ENCODE measurements around the gene TUBB. TPM values are rescaled to one million over a fixed set of nuclear protein-coding genes. Genes with fewer than 3 reads are reported as not detected.

Gene TUBB
- total and polyA plus RNA-seq, 9 of the 15 experiments (the other 6 are each of a cell fraction or from before 2014, with no cell fraction given) = 971 to 2,870 (median 1,478) TPM

- TF ChIP-seq ZBTB40 (IDR thresholded peaks at IDR 0.05) (no peak), ZBTB40 (CRISPR knock-in tag; IDR thresholded peaks at IDR 0.05) (no peak), NR2C1 (IDR thresholded peaks at IDR 0.05) (no peak), NR2C1 (tag; IDR thresholded peaks at IDR 0.05) (no peak), TGIF2 (CRISPR knock-in tag; IDR thresholded peaks at IDR 0.05) (no peak), ETV1 (tag; conservative IDR thresholded peaks at IDR 0.05; ENCODE audit: low read depth) (peak; percentile 25; the same call in 1 of the 2 replicates), SMARCC2 (IDR thresholded peaks at IDR 0.05; ENCODE audit: low read depth) (0 out of 2 replicates have a peak, but pooled peaks have one; percentile 17), SUPT5H (IDR thresholded peaks at IDR 0.05) (peak; percentile 49), NBN (IDR thresholded peaks at IDR 0.05; ENCODE audit: low read depth) (peak; percentile 17; the same call in 1 of the 2 replicates), RERE (CRISPR knock-in tag; IDR thresholded peaks at IDR 0.05; ENCODE audit: borderline replicate concordance) (no peak), EP400 (IDR thresholded peaks at IDR 0.05) (no peak)
- TF ChIP-seq, protein P1, sequence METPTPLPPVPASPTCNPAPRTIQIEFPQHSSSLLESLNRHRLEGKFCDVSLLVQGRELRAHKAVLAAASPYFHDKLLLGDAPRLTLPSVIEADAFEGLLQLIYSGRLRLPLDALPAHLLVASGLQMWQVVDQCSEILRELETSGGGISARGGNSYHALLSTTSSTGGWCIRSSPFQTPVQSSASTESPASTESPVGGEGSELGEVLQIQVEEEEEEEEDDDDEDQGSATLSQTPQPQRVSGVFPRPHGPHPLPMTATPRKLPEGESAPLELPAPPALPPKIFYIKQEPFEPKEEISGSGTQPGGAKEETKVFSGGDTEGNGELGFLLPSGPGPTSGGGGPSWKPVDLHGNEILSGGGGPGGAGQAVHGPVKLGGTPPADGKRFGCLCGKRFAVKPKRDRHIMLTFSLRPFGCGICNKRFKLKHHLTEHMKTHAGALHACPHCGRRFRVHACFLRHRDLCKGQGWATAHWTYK (CRISPR knock-in tag; IDR thresholded peaks at IDR 0.05) = 0 out of 2 replicates have a peak, but pooled peaks have one; percentile 48
- TF ChIP-seq, protein P2, sequence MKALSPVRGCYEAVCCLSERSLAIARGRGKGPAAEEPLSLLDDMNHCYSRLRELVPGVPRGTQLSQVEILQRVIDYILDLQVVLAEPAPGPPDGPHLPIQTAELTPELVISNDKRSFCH (CRISPR knock-in tag; IDR thresholded peaks at IDR 0.05) = no peak
- TF ChIP-seq, protein P2 (tag; IDR thresholded peaks at IDR 0.05) = peak; percentile 58; the same call in 1 of the 2 replicates
Measured at GRCh38 chr6:30716879-30717128, 3.3 kb upstream of the TUBB start (continued).

Data from K562 (cell line).